Astrocyte of the spinal cord (primary cell): ENCODE results near the gene CFAP99.
A peak's percentile ranks its signal among the peaks of the same experiment; 100 is the strongest.

Experiments used
- DNase-seq: peaks from one replicate; pipeline ENCODE4 v3.0.0; 2011; ENCODE audit warnings: low read depth, low spot score
- H3K4me3 ChIP-seq: 2 replicates; pipeline ENCODE4 v1.5.1; 2011; ENCODE audit warnings: low read depth, mild to moderate bottlenecking, low read length, moderate library complexity
- CTCF ChIP-seq: IDR thresholded peaks from 2 replicates; pipeline ENCODE4 v1.5.1; 2012; ENCODE audit warnings: low read depth, mild to moderate bottlenecking, low read length, inconsistent platforms
- in situ Hi-C: cut with HindIII; loops from 2 replicates; pipeline ENCODE4 v1.10.0; 2017; ENCODE audit warnings: low sequenced_read_pairs

The CFAP99 gene

GRCh38 chr4:2434420-2434819, 15.7 kb downstream of the CFAP99 start:
- TF ChIP-seq CTCF: no peak
- in situ Hi-C loops: no loop called here
- no peak for DNase-seq
- no peak overlapping the region for H3K4me3 ChIP-seq

GRCh38 chr4:2436301-2436700, 17.5 kb downstream of the CFAP99 start:
- TF ChIP-seq CTCF: peak; percentile 32
- no peak overlapping the region for H3K4me3 ChIP-seq
- no peak for DNase-seq
- in situ Hi-C loops: no loop called here

- TF ChIP-seq CTCF: no peak
- in situ Hi-C loops: no loop called here
- no peak overlapping the region for H3K4me3 ChIP-seq
- no peak for DNase-seq
Observed at GRCh38 chr4:2436761-2437474, 18.2 kb downstream of the CFAP99 start.

- in situ Hi-C loops: no loop called here
- TF ChIP-seq CTCF: no peak
- no peak for DNase-seq
- H3K4me3 ChIP-seq: no peak overlapping the region
Observed at GRCh38 chr4:2437475-2438215, 18.9 kb downstream of the CFAP99 start.

GRCh38 chr4:2438822-2439718, 20.3 kb downstream of the CFAP99 start:
- TF ChIP-seq CTCF: no peak
- H3K4me3 ChIP-seq: no peak overlapping the region
- DNase-seq: no peak
- in situ Hi-C loops: no loop called here

- peak; percentile 81 for TF ChIP-seq CTCF
- H3K4me3 ChIP-seq: no peak overlapping the region
- in situ Hi-C loops: no loop called here
- DNase-seq: peak; percentile 64
Observed at GRCh38 chr4:2441393-2442174, 22.8 kb downstream of the CFAP99 start.
